Uterus (tissue), 2 donors: ENCODE data around the gene CHD3.

ENCODE experiments used
- CTCF ChIP-seq, 4 experiments: fragments of 200-600 bp in 2 of 4; fragments of 450-650 bp in 2 of 4; sonication (generic) in 2 of 4; IDR thresholded peaks; one replicate each; pipeline ENCODE4 v1.5.1; 2016 to 2019; ENCODE audit warnings: antibody characterized with exemption in 4 of 4, mild to moderate bottlenecking in 2 of 4, moderate library complexity in 1 of 4
- POLR2A ChIP-seq, 2 donors: fragments of 450-650 bp; IDR thresholded peaks; one replicate each; pipeline ENCODE4 v1.6.1; 2016; ENCODE audit warnings: antibody characterized with exemption in 2 of 2, mild to moderate bottlenecking in 1 of 2, moderate library complexity in 1 of 2

- TF ChIP-seq CTCF (IDR thresholded peaks at IDR 0.05) (no peak), POLR2A (IDR thresholded peaks at IDR 0.05) (no peak)
These were observed 40.4 kb upstream of the CHD3 start for GRCh38 chr17:7848131-7848579.
